GM18511 (cell line): ENCODE measurements around the gene SLC11A2.
"Not testable (repeated sequence)": the region's sequence is repeated elsewhere in the genome, so short reads cannot be mapped to it uniquely, and the experiment has no call there.

ENCODE experiments used
- ATAC-seq: cut with Tn5 transposase; IDR thresholded peaks from one replicate; pipeline ENCODE4 v1.9.1; 2021; ENCODE audit warnings: mild to moderate bottlenecking, moderate library complexity; ENCODE audit not compliant: unreplicated experiment

SLC11A2 gene

DNA sequence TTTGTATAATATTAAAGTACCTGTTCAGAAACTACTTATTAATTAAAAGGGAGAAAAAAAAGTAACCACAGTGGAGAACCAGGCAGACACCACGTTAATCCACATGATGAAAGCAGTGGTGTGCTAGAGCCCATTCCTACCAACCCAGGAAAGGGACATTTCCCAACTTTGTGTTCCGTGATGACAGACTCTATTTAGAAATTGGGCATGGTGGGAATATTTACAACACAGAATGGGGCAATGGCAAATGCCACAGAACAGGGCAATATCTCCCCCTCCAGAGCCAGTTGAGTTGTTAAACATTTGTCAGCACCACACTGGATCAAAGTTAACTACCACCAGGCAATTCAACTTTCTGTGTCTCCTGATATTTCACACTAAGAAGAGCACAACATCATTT, 75.1 kb downstream of the SLC11A2 start:
- no peak for ATAC-seq

DNA sequence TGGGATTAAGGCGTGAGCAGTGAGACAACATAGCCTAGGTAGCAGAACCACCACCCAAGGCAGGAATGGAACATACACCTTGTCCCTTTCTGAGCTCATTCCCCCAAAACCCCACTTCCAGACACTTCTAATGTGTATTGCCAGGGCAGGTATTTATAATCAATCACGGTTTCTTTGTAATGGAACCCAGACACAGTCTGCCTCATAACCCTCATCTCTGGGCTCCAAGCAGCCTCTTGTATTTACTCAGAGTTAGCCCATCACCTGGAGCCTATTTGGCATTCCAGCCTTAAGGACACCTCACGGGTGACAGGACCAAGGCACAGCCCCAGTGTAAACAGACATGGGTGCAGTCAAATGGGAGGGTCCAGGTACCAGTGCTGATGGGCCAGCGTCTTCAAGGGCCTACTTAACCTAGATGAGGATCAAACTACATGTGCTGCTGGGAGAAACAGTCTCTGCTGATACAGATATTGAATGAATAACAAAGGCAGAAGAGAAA, 76.3 kb downstream of the SLC11A2 start:
- no peak for ATAC-seq

DNA sequence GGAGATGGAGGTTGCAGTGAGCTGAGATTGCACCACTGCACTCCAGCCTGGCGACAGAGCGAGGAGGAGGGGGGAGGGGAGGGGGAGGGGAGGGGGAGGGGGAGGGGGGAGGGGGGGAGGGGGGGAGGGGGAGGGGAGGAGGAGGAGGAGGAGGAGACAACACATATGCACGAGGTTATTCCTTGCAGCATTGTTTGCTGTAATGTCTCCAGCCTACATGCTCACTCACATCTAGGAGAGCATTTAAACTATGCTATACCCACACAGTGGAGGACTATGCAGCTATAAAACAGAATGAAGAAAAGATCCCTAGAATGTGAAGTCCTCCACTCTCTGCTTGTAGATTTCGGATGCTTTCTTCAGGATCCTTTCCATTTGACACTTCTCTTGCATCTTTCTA, 77.4 kb downstream of the SLC11A2 start:
- ATAC-seq: no peak

DNA sequence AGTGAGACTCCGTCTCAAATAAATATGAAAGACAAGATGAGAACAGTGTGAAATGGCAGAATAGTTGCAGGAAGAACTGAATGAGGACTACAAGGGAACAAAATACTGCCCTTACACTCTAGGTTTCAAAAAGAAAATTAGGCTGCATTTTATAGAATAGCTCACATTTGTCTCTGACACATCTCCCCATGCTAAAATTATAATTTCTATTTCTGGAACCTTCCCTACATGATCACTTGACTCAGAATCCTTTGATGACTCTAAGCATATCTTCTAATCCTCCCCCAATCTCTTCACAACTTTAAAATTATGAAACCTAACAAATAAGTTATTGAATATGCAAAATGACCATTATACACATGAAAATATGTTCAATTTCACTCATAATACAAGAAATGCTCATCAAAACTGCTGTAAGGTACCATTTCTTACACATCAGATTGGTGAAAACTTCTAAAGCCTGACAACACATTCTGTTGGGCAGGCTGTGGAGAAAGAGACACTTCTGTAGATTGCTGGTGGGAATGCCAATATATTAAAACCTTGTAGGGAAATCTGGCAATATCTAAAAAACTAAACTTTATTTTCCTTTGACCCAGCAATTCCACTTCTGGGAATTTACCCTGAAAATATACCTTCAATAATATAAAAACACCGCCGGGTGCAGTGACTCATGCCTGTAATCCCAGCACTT, 78.1 kb downstream of the SLC11A2 start:
- no peak for ATAC-seq

DNA sequence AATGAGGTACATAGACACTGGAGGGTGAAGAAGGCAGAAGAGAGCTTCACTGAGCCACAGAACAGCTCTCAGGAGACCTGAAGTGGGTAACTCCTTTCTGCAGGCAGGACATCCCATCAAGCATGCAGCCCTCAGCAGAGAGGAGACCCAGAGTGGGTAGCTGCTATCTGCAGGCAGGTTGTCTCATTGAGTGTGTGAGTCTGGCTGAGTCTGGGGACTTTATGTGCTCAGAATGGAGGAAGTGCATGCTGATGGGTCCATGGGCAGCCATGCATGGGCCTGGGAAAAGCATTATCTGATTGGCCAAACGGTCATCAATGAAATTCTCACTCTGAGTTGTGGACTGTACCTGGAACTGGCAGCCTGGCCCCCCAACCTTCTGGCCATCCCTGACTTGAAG, 88.5 kb downstream of the SLC11A2 start:
- ATAC-seq: no peak

DNA sequence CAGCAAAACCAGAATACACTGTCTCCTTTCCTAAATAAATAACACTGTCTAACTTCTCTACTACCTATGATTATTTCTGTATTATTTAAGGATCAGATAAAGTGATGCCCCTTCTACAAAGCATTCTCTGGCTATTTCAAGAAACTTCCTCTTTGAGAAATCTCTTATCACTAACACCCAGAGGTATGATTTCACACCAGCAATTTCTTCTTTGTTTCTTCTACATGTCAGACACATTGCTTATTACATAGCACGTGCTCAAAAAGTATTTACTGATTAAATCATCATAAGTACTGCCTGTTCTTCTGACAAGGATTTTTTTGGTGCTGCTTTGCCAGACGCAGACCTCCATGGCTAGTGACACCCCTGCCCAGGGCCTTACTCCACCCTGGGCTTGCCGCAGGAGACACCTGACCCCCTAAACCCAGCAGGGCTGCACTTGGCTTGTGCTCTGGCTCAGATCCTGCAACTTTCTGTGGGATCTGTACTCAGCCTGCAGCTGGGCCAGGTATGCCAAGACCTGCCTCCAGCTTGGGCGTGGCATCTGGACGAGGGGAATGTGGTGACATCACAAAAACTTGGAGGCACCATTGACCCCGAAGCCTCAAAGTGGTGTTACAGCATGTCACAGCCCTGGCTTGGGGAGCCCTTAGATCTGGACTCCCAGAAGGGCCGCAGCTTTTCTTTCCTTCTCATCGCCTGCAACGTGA, 89.2 kb downstream of the SLC11A2 start:
- no peak for ATAC-seq

DNA sequence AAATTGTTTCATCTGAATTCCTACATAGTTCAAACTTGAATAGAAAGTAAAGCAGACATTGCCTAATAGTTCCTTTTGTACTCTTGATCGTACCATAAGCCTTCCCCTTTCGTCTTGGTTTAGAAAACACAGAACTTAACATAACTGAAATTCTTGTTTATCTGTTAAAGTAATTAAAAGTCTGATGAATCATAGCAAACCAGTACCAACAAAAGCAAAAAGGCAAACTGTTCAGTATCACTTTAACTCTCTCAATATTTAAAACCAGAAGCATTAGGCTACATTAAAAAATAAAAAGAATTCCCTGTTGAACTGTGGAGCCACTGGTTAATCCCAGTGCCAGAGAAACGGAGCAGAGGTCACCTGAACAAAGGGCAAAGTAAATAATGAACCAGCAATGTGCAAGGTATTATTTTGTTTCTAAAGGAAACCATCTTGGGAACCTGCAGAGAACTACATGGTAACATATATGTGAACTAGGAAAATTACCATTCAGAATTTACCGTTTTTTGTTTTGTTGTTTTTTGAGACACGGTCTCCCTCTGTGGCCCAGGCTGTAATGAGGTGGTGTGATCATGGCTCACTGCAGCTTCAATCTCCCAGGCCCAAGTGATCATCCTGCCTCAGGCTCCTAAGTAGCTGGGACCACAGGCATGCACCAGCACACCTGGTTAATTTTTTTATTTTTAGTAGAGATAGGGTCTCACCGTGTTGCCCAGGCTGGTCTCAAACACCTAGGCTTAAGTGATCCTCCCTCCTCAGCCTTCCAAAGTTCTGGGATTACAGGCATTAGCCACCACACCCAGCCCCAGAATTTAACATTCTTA, 91.0 kb downstream of the SLC11A2 start:
- no peak for ATAC-seq

DNA sequence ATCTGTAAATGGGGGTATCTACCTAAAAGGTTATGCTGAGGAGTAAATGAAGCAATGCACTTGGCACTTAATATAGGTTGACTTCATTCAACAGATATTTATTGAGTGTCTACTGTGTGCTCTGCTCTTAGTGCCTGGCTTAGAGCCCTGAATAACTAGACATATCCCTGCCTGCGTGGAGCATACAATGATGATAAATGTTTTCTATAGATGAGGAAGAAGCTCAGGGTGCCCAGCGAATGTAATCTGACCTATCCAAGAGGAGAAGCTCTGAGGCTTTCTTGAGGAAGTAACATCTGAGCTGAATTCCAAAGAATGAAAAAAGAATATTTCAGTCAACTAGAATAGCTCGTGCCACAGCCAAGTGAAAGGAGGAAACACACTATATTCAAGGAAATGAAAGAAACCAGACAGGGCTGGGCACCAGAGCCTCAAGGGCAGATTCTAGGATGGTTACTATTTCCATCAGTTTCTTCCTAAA, 91.8 kb downstream of the SLC11A2 start:
- ATAC-seq: no peak

DNA sequence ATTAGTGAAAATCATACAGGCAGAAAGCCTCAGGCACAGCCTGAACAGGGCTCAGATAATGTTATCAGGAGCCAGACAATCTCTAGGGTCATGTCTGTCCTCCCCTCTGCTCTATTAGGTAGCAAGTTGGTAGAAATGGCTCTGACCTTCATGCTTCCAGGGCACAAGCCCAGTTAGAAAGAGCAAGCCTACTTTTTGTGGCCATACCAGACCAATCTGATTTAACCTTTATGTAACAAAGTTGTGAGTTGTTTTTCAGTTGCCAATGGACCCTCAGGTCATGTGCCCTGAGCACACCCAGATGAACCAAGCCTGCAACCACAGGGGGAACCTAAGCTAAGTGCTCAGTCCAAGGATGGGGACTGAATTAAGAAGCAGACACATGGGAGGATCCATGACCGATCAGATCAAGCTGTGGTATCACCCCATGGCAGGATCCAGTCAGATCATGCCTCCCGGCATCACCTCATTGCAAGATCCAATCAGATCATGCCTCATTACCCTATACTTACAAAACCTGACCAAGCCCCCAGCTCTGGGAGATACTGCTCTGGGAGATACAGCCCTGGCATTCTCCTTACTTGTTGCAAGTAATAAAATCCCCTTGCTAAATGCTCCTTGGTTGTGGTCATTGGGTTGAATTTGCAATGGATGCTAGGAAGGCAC, 92.6 kb downstream of the SLC11A2 start:
- no peak for ATAC-seq

DNA sequence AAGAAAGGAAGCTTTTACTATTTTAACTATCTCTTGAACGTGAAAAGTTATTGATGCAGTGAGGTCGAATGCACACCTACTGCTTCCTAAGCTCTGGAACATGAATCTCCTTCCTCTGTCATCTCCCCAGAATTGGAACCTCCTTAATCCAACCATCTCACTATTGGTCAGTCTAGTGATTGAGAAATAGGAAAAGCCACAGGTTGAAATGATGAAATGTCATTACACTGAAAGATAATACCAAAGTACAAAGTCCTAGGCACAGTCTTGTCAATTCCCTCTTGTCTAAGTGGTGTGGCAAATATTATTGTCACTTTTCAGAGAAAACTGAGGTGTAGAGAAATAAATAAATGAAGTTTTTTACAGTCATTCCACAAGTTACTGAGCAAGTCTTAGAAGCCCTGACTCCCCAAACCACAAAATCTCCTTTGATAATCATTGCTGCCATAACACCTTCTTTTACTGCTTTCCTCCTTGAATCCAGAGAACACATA, 93.3 kb downstream of the SLC11A2 start:
- ATAC-seq: no peak

DNA sequence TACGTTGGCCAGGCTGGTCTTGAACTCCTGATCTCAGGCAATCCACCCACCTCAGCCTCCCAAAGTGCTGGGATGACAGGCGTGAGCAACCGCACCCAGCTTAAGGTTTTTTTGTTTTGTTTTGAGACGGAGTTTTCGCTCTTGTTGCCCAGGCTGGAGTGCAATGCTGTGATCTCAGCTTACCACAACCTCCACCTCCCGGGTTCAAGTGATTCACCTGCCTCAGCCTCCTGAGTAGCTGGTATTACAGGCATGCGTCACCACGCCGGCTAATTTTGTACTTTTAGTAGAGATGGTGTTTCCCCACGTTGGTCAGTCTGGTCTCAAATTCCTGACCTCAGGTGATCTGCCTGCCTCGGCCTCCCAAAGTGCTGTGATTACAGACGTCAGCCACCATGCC, 95.7 kb downstream of the SLC11A2 start:
- ATAC-seq: not testable (repeated sequence)

DNA sequence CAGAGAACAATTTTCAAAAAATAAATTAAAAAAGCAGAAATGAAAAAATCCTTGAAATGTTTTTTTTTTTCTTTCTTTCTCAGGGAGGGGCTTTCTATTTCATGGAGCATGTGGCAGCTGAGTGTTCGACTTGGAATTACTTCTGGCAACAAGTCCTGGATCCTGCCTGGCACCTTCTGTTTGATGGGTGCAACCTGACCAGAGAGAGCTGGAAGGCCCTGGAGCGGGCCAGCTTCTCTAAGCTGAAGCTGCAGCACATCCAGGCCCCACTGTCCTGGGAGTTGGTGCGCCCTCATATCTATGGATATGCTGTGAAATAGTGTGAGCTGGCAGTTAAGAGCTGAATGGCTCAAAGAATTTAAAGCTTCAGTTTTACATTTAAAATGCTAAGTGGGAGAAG, 96.4 kb downstream of the SLC11A2 start:
- ATAC-seq: no peak
